NCI-H2227 (cell line): ENCODE measurements around the gene OSTN.
"Not testable (repeated sequence)": the region's sequence is repeated elsewhere in the genome, so short reads cannot be mapped to it uniquely, and the experiment has no call there.

Source experiments
- DNase-seq: peaks from one replicate; lab custom pipeline; 2025; ENCODE audit not compliant: unreplicated experiment; lab: John Stamatoyannopoulos, UW

OSTN gene

GRCh38 chr3:191198932-191199331 is at the start of gene OSTN:
Gene OSTN (plus strand): TSS chr3:191199241. CDS start chr3:191212533, 13,292 bp downstream.
- DNase-seq: no peak

- DNase-seq: no peak
These were observed 47.4 kb upstream of the OSTN start for GRCh38 chr3:191151653-191152052.

- no peak for DNase-seq
These were observed 44.2 kb upstream of the OSTN start for GRCh38 chr3:191154827-191155226.

- no peak for DNase-seq
These were observed 40.8 kb upstream of the OSTN start for GRCh38 chr3:191158247-191158646.

GRCh38 chr3:191158815-191159214 is 40.2 kb upstream of the OSTN start:
- DNase-seq: no peak

- no peak for DNase-seq
These were observed 33.2 kb upstream of the OSTN start for GRCh38 chr3:191165802-191166201.

GRCh38 chr3:191166368-191166767 is 32.7 kb upstream of the OSTN start:
- DNase-seq: no peak

- no peak for DNase-seq
These were observed 29.5 kb upstream of the OSTN start for GRCh38 chr3:191169566-191169965.

GRCh38 chr3:191170097-191170496 is 28.9 kb upstream of the OSTN start:
- DNase-seq: no peak

- DNase-seq: no peak
These were observed 23.9 kb upstream of the OSTN start for GRCh38 chr3:191175102-191175501.

- DNase-seq: no peak
These were observed 22.8 kb upstream of the OSTN start for GRCh38 chr3:191176038-191176785.

GRCh38 chr3:191185382-191185781 is 13.7 kb upstream of the OSTN start:
- not testable (repeated sequence) for DNase-seq

GRCh38 chr3:191188246-191188645 is 10.8 kb upstream of the OSTN start:
- not testable (repeated sequence) for DNase-seq

- not testable (repeated sequence) for DNase-seq
These were observed 6.8 kb upstream of the OSTN start for GRCh38 chr3:191192270-191192669.

- DNase-seq: no peak
These were observed 6.1 kb upstream of the OSTN start for GRCh38 chr3:191192941-191193340.

GRCh38 chr3:191197761-191198306 is 1.2 kb upstream of the OSTN start:
- DNase-seq: no peak

GRCh38 chr3:191198480-191198879 is 561 bp upstream of the OSTN start:
- no peak for DNase-seq

- no peak for DNase-seq
These were observed 11.0 kb downstream of the OSTN start for GRCh38 chr3:191210032-191210431.

- no peak for DNase-seq
These were observed 17.5 kb downstream of the OSTN start for GRCh38 chr3:191216510-191216909.

GRCh38 chr3:191217301-191217700 is 18.3 kb downstream of the OSTN start:
- no peak for DNase-seq

- no peak for DNase-seq
These were observed 21.9 kb downstream of the OSTN start for GRCh38 chr3:191220908-191221307.

GRCh38 chr3:191221638-191222037 is 22.6 kb downstream of the OSTN start:
- DNase-seq: no peak

- DNase-seq: no peak
These were observed 28.5 kb downstream of the OSTN start for GRCh38 chr3:191227541-191227940.
